HEK293 (cell line): ENCODE results near the gene MPP4.
A peak's percentile ranks its signal among the peaks of the same experiment; 100 is the strongest.

Experiments used
- CTCF ChIA-PET: fragments of 350-600 bp; formaldehyde crosslinking; extraction: SDS; loops from one replicate; lab custom pipeline; 2021; ENCODE audit warnings: antibody characterized with exemption; lab: Yijun Ruan, JAX
- POLR2A ChIA-PET: fragments of 300-600 bp; formaldehyde crosslinking; extraction: SDS; loops from one replicate; lab custom pipeline; 2020; ENCODE audit warnings: antibody characterized with exemption, inconsistent platforms; lab: Yijun Ruan, JAX
- H3K27ac ChIP-seq: fragments of 200-500 bp; sonication (Bioruptor generic); 2 replicates; pipeline ENCODE4 v1.5.1; 2014; ENCODE audit warnings: low read depth, low read length, control low read depth, inconsistent platforms; ENCODE audit errors: extremely low read depth
- H3K36me3 ChIP-seq, 2 experiments: fragments of 200-500 bp in 1 of 2; sonication (Bioruptor generic) in 1 of 2; 1 replicate in 1 of 2; 2 replicates in 1 of 2; pipeline ENCODE4 v1.5.1; 2014 to 2017; ENCODE audit warnings: inconsistent platforms in 2 of 2, low read length in 2 of 2; ENCODE audit not compliant: control insufficient read depth in 2 of 2, insufficient read depth in 1 of 2
- H3K4me1 ChIP-seq: fragments of 200-500 bp; sonication (Bioruptor generic); 2 replicates; pipeline ENCODE4 v1.5.1; 2014; ENCODE audit warnings: mild to moderate bottlenecking, low read length, inconsistent platforms; ENCODE audit not compliant: control insufficient read depth, insufficient read depth
- H3K4me3 ChIP-seq: 2 replicates; pipeline ENCODE4 v1.5.1; 2011; ENCODE audit warnings: low read depth, mild to moderate bottlenecking, control low read depth, low read length, moderate library complexity
- H3K9me3 ChIP-seq: fragments of 200-500 bp; sonication (Bioruptor generic); 2 replicates; pipeline ENCODE4 v1.5.1; 2014; ENCODE audit warnings: low read depth, low read length, inconsistent platforms; ENCODE audit not compliant: control insufficient read depth, insufficient read depth
- GLI2 ChIP-seq: fragments of 450-650 bp; formaldehyde crosslinking; IDR thresholded peaks from 2 replicates; pipeline ENCODE4; 2017; ENCODE audit warnings: missing biosample characterization, missing genetic modification characterization, low read depth, borderline replicate concordance
- GLI4 ChIP-seq: fragments of 450-650 bp; formaldehyde crosslinking; IDR thresholded peaks from 2 replicates; pipeline ENCODE4 v1.5.1; 2016; ENCODE audit warnings: missing biosample characterization, missing genetic modification characterization
- HOXA7 ChIP-seq: sonication (generic); formaldehyde crosslinking; IDR thresholded peaks from 2 replicates; pipeline ENCODE4 v1.8.1; 2022; ENCODE audit warnings: missing genetic modification reagents, borderline replicate concordance
- KLF1 ChIP-seq: fragments of 450-650 bp; formaldehyde crosslinking; IDR thresholded peaks from 2 replicates; pipeline ENCODE4 v1.5.1; 2016; ENCODE audit warnings: missing biosample characterization, missing genetic modification characterization
- SCRT2 ChIP-seq: fragments of 450-650 bp; formaldehyde crosslinking; IDR thresholded peaks from 2 replicates; pipeline ENCODE4 v1.5.1; 2016; ENCODE audit warnings: missing biosample characterization, missing genetic modification characterization
- ZFHX2 ChIP-seq: fragments of 450-650 bp; formaldehyde crosslinking; conservative IDR thresholded peaks from 2 replicates; pipeline ENCODE4 v1.5.1; 2016; ENCODE audit warnings: missing biosample characterization, missing genetic modification characterization
- ZNF112 ChIP-seq: fragments of 450-650 bp; formaldehyde crosslinking; IDR thresholded peaks from 2 replicates; pipeline ENCODE4 v1.5.0; 2017; ENCODE audit warnings: missing biosample characterization, missing genetic modification characterization
- ZNF114 ChIP-seq: fragments of 450-650 bp; formaldehyde crosslinking; IDR thresholded peaks from 2 replicates; pipeline ENCODE4 v1.5.0; 2017; ENCODE audit warnings: missing biosample characterization, missing genetic modification characterization
- ZNF133 ChIP-seq: fragments of 450-650 bp; formaldehyde crosslinking; IDR thresholded peaks from 2 replicates; pipeline ENCODE4 v1.5.1; 2016; ENCODE audit warnings: missing biosample characterization, missing genetic modification characterization
- ZNF223 ChIP-seq: fragments of 450-650 bp; formaldehyde crosslinking; IDR thresholded peaks from 2 replicates; pipeline ENCODE4 v1.5.1; 2016; ENCODE audit warnings: missing biosample characterization, missing genetic modification characterization
- ZNF302 ChIP-seq: fragments of 450-650 bp; formaldehyde crosslinking; IDR thresholded peaks from 2 replicates; pipeline ENCODE4 v1.5.1; 2016; ENCODE audit warnings: missing biosample characterization, missing genetic modification characterization, low read depth
- ZNF404 ChIP-seq: fragments of 450-650 bp; formaldehyde crosslinking; IDR thresholded peaks from 2 replicates; pipeline ENCODE4 v1.5.1; 2017; ENCODE audit warnings: missing biosample characterization, missing genetic modification characterization
- ZNF416 ChIP-seq: fragments of 450-650 bp; formaldehyde crosslinking; IDR thresholded peaks from 2 replicates; pipeline ENCODE4 v1.5.1; 2016; ENCODE audit warnings: missing biosample characterization, missing genetic modification characterization
- ZNF530 ChIP-seq: fragments of 450-650 bp; formaldehyde crosslinking; IDR thresholded peaks from 2 replicates; pipeline ENCODE4 v1.5.1; 2016; ENCODE audit warnings: low read depth, missing biosample characterization, missing genetic modification characterization
- ZNF544 ChIP-seq: fragments of 450-650 bp; formaldehyde crosslinking; IDR thresholded peaks from 2 replicates; pipeline ENCODE4 v1.5.0; 2017; ENCODE audit warnings: missing biosample characterization, missing genetic modification characterization
- ZNF561 ChIP-seq: fragments of 450-650 bp; IDR thresholded peaks from 2 replicates; pipeline ENCODE4 v1.5.1; 2018; ENCODE audit warnings: missing biosample characterization, missing genetic modification characterization, borderline replicate concordance
- ZNF600 ChIP-seq: fragments of 450-650 bp; formaldehyde crosslinking; IDR thresholded peaks from 2 replicates; pipeline ENCODE4 v1.5.1; 2016; ENCODE audit warnings: missing biosample characterization, missing genetic modification characterization
- ZNF660 ChIP-seq: fragments of 450-650 bp; IDR thresholded peaks from 2 replicates; pipeline ENCODE4 v1.5.1; 2018; ENCODE audit warnings: missing biosample characterization, mild to moderate bottlenecking, missing genetic modification characterization
- ZNF776 ChIP-seq: fragments of 450-650 bp; formaldehyde crosslinking; IDR thresholded peaks from 2 replicates; pipeline ENCODE4 v1.5.0; 2017; ENCODE audit warnings: missing biosample characterization, missing genetic modification characterization, borderline replicate concordance
- TF ChIP-seq, protein P1 (sequence below): fragments of 450-650 bp; formaldehyde crosslinking; conservative IDR thresholded peaks from 2 replicates; pipeline ENCODE4 v1.5.1; 2016; ENCODE audit warnings: low read depth, missing biosample characterization, missing genetic modification characterization
- TF ChIP-seq, protein P2 (sequence below): fragments of 450-650 bp; formaldehyde crosslinking; IDR thresholded peaks from 2 replicates; pipeline ENCODE4 v1.5.1; 2016; ENCODE audit warnings: missing biosample characterization, missing genetic modification characterization
- TF ChIP-seq, protein P3 (sequence below): fragments of 450-650 bp; formaldehyde crosslinking; IDR thresholded peaks from 2 replicates; pipeline ENCODE4 v1.5.1; 2017; ENCODE audit warnings: missing biosample characterization, mild to moderate bottlenecking, missing genetic modification characterization, moderate library complexity

The MPP4 gene

DNA sequence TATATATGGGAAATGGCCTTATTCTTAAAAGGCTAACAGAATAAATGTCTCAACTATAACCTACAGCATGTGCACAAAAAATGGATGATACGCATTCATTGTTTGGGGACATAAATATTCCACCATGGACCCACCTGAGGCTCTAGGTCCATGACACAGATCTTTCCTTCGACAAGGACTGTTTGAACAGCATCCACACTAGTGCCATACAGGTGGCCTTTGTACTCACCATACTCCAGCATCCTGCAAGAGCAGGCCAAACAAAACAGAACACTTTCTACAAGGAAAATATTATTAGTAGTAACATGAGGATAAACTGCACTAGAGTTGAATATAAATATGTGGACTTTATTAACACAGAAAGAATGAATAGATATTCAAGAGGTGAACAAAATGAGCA, 49.0 kb downstream of the MPP4 start:
- no peak overlapping the region for H3K27ac ChIP-seq
- no peak overlapping the region for H3K4me3 ChIP-seq
- H3K36me3 ChIP-seq, result no peaks in the 10 kb centered on the region
- no peaks in the 10 kb centered on the region for H3K4me1 ChIP-seq
- TF ChIP-seq ZNF114 (no peak), GLI4 (no peak), KLF1 (tag by site-specific recombination) (no peak), ZNF416 (tag by site-specific recombination) (no peak), ZNF404 (tag by site-specific recombination) (no peak), ZNF600 (tag by site-specific recombination) (no peak), GLI2 (tag by site-specific recombination) (no peak), ZNF561 (tag by site-specific recombination) (no peak), ZNF544 (no peak), ZNF302 (tag by site-specific recombination) (no peak), ZNF223 (no peak), ZNF112 (tag by site-specific recombination) (no peak), ZNF660 (tag by site-specific recombination) (no peak), ZNF133 (tag by site-specific recombination) (no peak), SCRT2 (tag by site-specific recombination) (no peak), ZFHX2 (tag by site-specific recombination) (no peak), HOXA7 (CRISPR knock-in tag) (no peak)
- TF ChIP-seq, protein P1, sequence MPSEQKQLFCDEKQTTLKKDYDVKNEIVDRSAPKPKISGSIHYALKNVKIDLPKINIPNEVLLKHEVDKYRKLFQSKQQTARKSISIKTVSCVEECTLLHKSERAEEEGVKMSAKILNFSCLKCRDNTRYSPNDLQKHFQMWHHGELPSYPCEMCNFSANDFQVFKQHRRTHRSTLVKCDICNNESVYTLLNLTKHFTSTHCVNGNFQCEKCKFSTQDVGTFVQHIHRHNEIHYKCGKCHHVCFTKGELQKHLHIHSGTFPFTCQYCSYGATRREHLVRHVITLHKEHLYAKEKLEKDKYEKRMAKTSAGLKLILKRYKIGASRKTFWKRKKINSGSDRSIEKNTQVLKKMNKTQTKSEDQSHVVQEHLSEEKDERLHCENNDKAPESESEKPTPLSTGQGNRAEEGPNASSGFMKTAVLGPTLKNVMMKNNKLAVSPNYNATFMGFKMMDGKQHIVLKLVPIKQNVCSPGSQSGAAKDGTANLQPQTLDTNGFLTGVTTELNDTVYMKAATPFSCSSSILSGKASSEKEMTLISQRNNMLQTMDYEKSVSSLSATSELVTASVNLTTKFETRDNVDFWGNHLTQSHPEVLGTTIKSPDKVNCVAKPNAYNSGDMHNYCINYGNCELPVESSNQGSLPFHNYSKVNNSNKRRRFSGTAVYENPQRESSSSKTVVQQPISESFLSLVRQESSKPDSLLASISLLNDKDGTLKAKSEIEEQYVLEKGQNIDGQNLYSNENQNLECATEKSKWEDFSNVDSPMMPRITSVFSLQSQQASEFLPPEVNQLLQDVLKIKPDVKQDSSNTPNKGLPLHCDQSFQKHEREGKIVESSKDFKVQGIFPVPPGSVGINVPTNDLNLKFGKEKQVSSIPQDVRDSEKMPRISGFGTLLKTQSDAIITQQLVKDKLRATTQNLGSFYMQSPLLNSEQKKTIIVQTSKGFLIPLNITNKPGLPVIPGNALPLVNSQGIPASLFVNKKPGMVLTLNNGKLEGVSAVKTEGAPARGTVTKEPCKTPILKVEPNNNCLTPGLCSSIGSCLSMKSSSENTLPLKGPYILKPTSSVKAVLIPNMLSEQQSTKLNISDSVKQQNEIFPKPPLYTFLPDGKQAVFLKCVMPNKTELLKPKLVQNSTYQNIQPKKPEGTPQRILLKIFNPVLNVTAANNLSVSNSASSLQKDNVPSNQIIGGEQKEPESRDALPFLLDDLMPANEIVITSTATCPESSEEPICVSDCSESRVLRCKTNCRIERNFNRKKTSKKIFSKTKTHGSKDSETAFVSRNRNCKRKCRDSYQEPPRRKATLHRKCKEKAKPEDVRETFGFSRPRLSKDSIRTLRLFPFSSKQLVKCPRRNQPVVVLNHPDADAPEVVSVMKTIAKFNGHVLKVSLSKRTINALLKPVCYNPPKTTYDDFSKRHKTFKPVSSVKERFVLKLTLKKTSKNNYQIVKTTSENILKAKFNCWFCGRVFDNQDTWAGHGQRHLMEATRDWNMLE (tag by site-specific recombination), result no peak
- TF ChIP-seq, protein P2, sequence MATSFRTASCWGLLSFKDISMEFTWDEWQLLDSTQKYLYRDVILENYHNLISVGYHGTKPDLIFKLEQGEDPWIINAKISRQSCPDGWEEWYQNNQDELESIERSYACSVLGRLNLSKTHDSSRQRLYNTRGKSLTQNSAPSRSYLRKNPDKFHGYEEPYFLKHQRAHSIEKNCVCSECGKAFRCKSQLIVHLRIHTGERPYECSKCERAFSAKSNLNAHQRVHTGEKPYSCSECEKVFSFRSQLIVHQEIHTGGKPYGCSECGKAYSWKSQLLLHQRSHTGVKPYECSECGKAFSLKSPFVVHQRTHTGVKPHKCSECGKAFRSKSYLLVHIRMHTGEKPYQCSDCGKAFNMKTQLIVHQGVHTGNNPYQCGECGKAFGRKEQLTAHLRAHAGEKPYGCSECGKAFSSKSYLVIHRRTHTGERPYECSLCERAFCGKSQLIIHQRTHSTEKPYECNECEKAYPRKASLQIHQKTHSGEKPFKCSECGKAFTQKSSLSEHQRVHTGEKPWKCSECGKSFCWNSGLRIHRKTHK, result no peak
- H3K9me3 ChIP-seq, result no peaks in the 10 kb centered on the region
- POLR2A ChIA-PET, result no interaction called here
- CTCF ChIA-PET, result no interaction called here

DNA sequence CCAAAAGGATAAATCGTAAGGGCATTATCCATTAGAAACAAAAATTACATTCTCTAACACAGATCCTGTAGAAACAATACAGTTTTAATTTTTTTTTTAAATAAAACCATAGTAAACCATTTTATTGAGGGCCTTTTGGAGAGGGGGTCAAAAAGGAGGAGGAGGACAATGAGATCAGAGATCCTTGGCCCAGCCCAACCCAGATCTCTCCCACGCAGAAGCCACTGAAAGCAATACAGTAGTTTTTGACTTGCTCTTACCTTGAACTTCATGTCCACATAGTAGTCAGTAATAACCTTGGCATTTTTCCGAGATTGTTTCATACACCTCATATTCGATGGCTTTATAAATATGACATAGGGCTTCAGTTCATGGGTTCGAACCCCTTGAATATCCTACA, 51.0 kb downstream of the MPP4 start:
- ChIA-PET POLR2A (no interaction called here), CTCF (interaction anchor here (0.6 kb wide), 1 partner anchor 502 kb away, joined by 3 read pairs; no protein-coding TSS in a partner anchor)
- Histone ChIP-seq H3K4me3 (no peak overlapping the region), H3K27ac (no peak overlapping the region), H3K36me3 (no peaks in the 10 kb centered on the region), H3K4me1 (no peaks in the 10 kb centered on the region; the same call in 1 of the 2 replicates), H3K9me3 (no peaks in the 10 kb centered on the region)
- TF ChIP-seq ZNF776 (no peak), ZNF530 (no peak)
- TF ChIP-seq, protein P3, sequence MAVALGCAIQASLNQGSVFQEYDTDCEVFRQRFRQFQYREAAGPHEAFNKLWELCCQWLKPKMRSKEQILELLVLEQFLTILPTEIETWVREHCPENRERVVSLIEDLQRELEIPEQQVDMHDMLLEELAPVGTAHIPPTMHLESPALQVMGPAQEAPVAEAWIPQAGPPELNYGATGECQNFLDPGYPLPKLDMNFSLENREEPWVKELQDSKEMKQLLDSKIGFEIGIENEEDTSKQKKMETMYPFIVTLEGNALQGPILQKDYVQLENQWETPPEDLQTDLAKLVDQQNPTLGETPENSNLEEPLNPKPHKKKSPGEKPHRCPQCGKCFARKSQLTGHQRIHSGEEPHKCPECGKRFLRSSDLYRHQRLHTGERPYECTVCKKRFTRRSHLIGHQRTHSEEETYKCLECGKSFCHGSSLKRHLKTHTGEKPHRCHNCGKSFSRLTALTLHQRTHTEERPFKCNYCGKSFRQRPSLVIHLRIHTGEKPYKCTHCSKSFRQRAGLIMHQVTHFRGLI (tag by site-specific recombination), result peak; percentile 25; the same call in 1 of the 2 replicates
